Measurements from ENCODE around the gene MAP2K4.
"Not testable (repeated sequence)": the region's sequence is repeated elsewhere in the genome, so short reads cannot be mapped to it uniquely, and the experiment has no call there.

MAP2K4 gene

DNA sequence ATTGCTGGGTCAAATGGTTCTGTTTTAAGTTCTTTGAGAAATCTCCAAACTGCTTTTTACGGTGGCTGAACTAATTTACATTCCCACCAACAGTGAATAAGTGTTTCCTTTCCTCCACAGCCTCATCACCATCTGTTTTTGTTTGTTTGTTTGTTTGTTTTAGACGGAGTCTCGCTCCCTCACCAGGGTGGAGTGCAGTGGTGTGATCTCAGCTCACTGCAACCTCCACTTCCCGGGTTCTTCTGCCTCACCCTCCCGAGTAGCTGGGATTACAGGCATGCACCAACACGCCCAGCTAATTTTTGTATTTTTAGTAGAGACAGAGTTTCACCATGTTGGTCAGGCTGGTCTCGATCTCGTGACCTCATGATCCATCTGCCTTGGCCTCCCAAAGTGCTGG, 141.5 kb downstream of the MAP2K4 start:
- not testable (repeated sequence) for DNase-seq (ENCODE audit: low spot score)

DNA sequence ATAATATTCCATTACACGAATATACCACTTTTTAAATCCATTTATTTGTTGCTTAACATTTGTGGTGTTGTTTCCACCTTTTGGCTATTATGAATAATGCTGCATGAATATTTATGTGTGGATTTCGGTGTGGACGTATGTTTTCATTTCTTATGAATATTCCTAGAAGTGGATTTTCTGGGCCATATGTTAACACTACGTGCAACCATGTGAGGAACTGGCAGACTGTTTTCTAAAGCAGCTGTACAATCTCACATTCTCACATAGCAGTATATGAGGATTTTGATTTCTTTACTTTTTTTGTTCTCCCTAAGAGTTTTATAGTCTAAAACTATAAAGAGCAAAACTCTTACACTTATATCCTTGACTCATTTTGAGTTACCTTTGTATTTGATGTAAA, 143.4 kb downstream of the MAP2K4 start:
- DNase-seq (ENCODE audit: low spot score), result no peak

DNA sequence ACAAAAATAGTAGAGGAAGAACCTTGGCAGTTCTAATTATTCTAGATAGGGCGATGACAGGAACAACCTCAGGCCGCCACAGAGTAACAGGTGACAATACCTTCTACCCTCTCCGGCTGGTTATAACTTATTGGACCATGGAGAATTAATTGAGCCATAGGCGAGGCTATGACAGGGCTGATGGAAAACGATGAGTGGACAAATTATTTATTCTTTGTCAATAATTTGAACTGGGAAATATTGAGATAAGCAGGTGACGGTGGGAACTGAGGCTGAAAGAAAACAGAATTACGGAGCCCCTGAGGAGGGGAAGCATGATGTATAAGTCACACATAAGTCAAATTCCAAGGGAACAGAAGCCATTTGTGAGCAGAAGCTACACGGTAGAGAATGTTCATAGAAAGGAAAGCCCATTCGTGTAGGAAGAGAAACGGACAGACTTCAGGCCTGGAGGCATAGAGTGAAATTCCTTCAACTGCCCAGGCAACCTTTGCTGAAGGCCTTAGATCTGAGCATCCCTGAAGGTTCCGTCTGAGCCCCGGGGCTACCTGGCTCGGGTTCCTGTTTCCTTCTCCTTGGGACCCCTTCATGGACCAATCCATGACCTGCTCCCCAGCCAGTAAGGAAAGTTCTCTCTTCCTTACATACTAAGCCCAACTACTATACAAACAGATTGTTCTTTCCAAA, 158.1 kb downstream of the MAP2K4 start:
- DNase-seq (ENCODE audit: low spot score), result no peak

DNA sequence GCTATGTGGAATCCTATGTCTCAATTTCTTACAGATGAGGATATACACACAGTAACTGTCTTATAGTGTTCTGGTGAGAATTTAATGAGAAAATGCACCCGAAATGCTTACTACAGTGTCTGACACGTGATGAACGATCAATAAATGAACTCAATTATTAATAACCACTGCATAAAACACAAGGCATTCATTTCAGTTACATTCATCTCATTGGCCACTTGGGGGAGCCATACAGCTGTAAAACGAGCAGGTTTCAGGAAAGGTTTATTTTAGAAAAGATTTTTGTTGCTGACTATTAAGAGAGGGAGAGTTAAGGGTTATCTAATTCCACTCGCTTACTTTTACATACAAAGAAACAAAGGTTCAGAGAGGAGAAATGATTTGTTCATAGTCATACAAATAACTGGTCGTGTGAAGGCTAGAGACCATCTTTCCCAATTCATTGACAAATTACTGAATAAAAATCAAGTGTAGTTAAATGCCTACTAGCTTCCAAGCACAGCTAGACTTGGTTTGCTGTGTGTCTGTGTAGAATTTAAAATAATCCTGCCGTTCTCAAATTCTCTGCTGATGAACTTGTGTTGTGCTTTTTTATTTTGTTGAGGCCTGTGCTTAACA, 160.1 kb downstream of the MAP2K4 start:
- DNase-seq (ENCODE audit: low spot score), result peak; percentile 61

DNA sequence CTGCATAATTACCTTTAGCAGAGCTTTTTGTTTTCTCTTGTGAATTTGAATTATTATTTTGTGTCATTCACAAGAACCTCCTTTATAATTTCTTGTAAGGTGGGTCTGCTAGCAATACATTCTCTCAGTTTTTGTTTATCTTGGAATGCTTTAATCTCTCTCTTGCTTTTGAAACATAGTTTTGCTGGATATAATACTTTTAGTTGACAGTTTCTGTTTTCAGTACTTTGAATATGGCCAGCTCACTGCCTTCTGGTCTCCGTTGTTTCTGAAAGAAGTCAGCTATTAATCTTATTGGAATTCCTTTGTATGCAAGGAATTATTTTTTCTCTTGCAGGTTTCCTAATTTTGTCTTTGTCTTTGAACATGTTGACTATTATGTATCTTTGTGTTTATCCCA, 167.0 kb downstream of the MAP2K4 start:
- no peak for DNase-seq (ENCODE audit: low spot score)

DNA sequence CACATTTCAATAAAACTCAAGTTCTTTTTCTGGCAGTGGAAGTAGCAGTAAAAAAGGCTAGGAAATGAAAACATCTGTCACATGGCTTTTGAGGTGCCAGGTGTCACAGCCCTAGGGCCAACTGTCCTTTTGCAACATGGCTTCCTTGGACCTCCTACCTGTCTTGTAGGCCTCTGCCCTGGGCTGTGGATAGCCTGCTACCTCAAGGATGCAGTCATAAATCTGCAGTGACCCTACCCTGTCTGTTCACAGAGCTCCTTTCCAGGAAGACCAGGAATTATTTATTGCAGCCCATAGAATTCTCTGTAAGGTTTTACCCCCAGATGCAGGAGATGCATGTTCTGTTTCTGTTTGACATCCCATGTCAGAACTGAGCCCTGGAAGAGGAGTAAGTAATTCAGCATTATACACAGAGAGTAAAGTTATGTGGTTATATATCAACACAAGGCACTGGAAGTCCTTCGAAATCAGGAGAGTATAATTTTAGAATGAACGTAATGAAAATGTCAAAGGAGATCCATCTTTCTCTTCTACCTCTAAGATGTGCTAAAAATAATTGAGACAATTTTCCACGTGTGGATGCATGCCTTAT, 172.6 kb downstream of the MAP2K4 start:
- DNase-seq (ENCODE audit: low spot score), result no peak

All from cerebellar cortex (tissue), 1 donor.